CD4-positive, alpha-beta T cell treated with Interleukin-1 beta for 1 hour (primary cell): ENCODE data around the gene NOMO2.
"Not testable (repeated sequence)": the region's sequence is repeated elsewhere in the genome, so short reads cannot be mapped to it uniquely, and the experiment has no call there.

Source experiments
- DNase-seq, 2 donors: peaks; one replicate each; pipeline ENCODE4 v3.0.0-alpha.2; 2020 to 2022

Gene NOMO2

GRCh38 chr16:18575945-18576344 lies 14.0 kb upstream of the NOMO2 start:
- not testable (repeated sequence) for DNase-seq

GRCh38 chr16:18575298-18575917 lies 13.5 kb upstream of the NOMO2 start:
- not testable (repeated sequence) for DNase-seq

GRCh38 chr16:18573887-18574286 lies 12.0 kb upstream of the NOMO2 start:
- not testable (repeated sequence) for DNase-seq

GRCh38 chr16:18572973-18573372 lies 11.1 kb upstream of the NOMO2 start:
- DNase-seq = not testable (repeated sequence)

- DNase-seq = not testable (repeated sequence)
These were observed 9.5 kb upstream of the NOMO2 start for GRCh38 chr16:18571307-18571850.

GRCh38 chr16:18570529-18571306 lies 8.8 kb upstream of the NOMO2 start:
- DNase-seq = not testable (repeated sequence)

- DNase-seq = not testable (repeated sequence)
These were observed 1.3 kb downstream of the NOMO2 start for GRCh38 chr16:18560416-18561220.

GRCh38 chr16:18553671-18554070 lies 8.2 kb downstream of the NOMO2 start:
- not testable (repeated sequence) for DNase-seq

GRCh38 chr16:18547382-18547781 lies 14.5 kb downstream of the NOMO2 start:
- DNase-seq = not testable (repeated sequence)

GRCh38 chr16:18546853-18547252 lies 15.0 kb downstream of the NOMO2 start:
- DNase-seq = not testable (repeated sequence)

GRCh38 chr16:18544232-18545081 lies 17.4 kb downstream of the NOMO2 start:
- DNase-seq = not testable (repeated sequence)

- DNase-seq = not testable (repeated sequence)
These were observed 20.0 kb downstream of the NOMO2 start for GRCh38 chr16:18541912-18542311.

- DNase-seq = not testable (repeated sequence)
These were observed 24.9 kb downstream of the NOMO2 start for GRCh38 chr16:18537004-18537403.

GRCh38 chr16:18535519-18536168 lies 26.3 kb downstream of the NOMO2 start:
- not testable (repeated sequence) for DNase-seq

GRCh38 chr16:18534308-18534707 lies 27.6 kb downstream of the NOMO2 start:
- not testable (repeated sequence) for DNase-seq

- not testable (repeated sequence) for DNase-seq
These were observed 30.6 kb downstream of the NOMO2 start for GRCh38 chr16:18531323-18531722.

GRCh38 chr16:18530329-18530728 lies 31.6 kb downstream of the NOMO2 start:
- DNase-seq = not testable (repeated sequence)

GRCh38 chr16:18526547-18526946 lies 35.4 kb downstream of the NOMO2 start:
- DNase-seq = not testable (repeated sequence)

- DNase-seq = not testable (repeated sequence)
These were observed 35.9 kb downstream of the NOMO2 start for GRCh38 chr16:18525882-18526482.

GRCh38 chr16:18522637-18523036 lies 39.3 kb downstream of the NOMO2 start:
- DNase-seq = not testable (repeated sequence)
